A204.1 (cell line): ENCODE measurements around the gene SOD3.

Source experiments
- FAIRE-seq: peaks from 2 replicates; lab custom pipeline; 2012; peaks lifted over from hg19 to GRCh38; lab: Jason Lieb, UNC

Gene SOD3

DNA sequence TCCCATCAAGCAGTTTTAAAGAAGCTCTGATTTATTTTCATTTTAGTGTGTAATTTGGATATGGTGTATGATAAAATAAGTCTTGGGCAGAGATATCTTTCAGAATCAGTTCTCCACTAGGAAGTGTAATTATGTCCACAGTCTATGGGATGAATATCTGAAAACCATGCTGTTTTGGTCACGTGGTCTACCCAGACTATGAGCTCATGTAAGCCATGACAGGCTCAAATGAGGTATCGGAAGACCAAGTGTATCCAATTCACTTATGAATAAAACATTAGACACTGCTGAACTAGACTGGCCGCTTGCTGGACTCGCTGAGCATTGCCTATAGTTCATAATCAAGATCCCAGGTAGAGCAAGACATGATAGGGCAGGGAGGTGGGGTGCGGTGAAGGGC, 50.5 kb downstream of the SOD3 start:
- FAIRE-seq, result no peak

DNA sequence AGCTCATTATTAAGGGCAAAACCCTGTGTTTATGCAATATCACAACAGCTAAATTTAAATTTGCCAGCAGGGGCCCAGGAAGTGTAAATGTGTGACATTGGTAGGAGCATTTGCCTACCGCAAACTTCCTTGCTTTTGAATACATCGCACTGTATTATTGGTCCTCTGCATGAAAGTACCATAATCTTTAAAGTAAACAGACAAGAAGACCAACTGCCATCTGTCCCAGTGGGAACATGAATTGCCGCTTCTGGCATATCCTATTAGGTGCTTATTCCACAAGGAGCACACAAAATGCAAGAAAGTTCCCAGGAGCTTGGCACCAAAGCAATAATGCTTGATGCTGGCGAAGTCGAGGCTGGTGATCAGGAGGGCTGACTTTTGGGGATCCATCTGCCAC, 51.3 kb downstream of the SOD3 start:
- no peak for FAIRE-seq

DNA sequence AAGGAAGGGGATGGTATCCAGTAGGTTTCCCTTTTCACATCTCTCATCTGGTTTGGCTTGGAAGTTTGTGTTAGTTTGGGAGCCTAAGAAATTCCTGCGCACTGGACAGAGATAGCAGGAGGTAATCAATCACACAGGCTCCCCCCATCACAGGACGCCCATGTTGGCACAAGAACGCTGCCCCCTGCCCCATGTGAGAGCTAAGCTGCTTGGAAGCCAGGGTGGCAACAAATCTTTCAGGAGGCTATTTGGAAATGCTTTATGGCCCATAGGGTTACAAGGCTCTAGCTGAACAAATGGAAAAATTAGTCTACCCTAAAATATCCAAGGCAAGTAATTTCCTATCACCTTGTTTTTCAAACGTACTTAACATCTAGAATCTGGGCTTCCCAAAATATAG, 54.0 kb downstream of the SOD3 start:
- FAIRE-seq, result no peak

DNA sequence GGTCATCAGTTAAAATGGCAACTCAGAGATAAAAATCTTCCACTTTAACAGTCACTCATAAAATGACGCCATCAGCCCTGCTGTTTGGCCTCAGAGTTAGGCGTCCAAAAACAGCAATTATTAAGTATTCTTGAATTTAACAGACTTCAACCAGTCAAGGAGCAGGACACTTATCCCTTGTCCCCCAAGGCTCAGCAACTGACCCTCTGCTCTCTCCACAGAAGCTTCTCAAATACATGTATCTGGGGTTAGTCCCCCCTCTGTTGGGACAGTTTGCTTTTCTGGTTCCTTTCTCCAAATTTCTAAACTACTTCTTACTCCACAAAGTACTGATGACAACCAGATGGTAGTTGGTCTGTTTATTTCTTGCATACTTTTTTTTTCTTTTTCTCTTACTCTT, 54.4 kb downstream of the SOD3 start:
- FAIRE-seq, result no peak
